HG03045 (cell line): ENCODE results near the gene CTTN.

Source experiments
- ATAC-seq: cut with Tn5 transposase; IDR thresholded peaks from one replicate; pipeline ENCODE4 v1.9.1; 2021; ENCODE audit warnings: mild to moderate bottlenecking, moderate library complexity; ENCODE audit not compliant: unreplicated experiment

Gene CTTN

DNA sequence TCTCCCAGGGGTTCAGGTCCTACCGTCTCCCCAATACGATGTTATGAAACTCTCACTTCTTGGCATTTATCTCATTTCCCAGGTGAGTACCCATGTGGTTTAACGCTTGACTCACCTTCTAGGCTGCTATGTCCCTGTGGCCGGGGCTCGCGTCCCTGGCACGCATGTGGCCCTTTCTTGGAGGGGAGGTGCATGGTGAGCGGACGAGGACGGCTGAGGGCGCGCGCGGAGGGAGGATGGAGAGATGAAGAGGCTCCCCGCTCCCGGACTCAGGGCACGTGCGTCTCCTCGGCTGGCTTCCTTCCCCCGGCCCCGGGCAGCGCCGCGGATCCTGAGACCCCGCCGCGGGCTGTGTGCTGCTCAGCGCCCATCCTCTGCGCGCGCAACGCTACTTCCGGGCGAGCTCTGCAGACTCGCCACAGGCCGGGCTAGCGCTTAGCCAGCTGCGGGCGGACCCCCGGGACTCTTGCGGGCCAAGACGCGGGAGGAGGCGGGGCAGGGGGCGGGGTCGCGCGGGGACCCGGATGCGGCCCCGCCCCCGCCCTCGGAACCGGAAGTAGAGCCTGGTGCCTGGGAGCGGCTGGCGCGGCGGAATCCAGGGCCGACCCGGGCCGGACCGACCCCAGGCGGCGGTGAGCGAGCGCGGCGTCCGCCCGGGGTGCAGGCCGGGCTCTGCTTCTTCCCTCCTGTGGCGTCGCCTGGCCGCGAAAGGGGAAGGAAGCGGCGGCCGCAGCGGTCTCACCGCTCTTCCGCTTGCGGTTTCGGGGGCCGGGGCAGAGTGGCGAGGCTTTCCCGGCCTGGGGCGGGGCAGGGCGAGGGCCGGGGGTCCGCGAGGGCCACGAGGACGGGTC lies at the start of gene CTTN:
Gene CTTN (plus strand): TSS at position 547 of the 851 bp plus-strand sequence. CDS start 8,769 bp downstream, outside the sequence.
- peak; percentile 49 for ATAC-seq

DNA sequence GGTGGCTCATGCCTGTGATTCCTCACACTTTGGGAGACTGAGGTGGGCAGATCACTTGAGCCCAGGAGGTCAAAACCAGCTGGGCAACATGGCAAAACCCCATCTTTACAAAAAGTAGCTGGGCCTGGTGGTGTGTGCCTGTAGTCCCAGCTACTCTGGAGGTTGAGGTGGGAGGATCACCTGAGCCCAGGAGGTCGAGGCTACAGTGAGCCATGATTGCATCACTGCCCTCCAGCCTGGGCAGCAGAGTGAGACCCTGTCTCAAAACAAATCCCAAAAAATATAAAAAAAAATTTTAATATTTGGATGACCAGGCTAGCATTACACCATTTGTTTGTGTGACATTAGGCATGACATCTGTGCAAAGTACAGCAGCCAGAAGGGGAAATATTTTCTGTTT lies 49.7 kb upstream of the CTTN start:
- ATAC-seq: no peak

DNA sequence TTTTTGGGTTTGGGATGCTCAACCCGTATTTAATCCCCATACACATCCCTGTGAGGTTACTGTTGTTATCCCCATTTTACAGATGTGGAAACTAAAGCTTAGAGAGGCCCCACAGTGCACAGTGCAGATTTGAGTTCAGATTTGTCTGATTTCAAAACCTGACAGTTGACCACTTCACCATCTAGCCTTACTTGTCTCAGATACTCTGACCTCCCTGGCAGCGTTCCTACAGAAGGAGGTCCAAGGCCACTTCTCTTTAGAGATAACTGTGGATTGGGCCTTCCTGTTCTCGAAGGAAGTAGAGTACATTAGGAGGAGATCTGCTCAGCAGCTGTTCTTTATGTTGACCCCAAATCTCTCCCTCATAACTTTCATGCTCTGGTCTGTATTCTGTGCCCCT lies 46.7 kb upstream of the CTTN start:
- no peak for ATAC-seq

DNA sequence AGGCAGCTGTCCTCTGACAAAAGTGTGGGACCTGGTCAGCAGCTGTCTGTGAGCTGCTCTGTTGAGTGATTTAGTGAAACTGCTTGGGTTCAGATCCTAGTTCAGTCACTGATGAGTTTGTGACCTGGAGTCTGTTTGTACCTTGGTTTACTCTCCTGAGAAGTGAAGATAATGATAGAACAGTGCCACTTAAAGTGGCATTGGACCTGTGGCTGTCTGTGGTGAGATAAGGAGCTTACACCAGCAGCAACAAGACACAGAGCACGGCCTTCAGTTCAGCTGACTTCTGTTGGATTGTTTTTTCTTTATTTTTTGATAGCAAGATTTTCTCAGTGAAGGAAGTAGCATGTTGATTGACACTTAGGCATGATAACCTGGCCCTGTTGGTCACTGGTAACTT lies 46.2 kb upstream of the CTTN start:
- no peak for ATAC-seq

DNA sequence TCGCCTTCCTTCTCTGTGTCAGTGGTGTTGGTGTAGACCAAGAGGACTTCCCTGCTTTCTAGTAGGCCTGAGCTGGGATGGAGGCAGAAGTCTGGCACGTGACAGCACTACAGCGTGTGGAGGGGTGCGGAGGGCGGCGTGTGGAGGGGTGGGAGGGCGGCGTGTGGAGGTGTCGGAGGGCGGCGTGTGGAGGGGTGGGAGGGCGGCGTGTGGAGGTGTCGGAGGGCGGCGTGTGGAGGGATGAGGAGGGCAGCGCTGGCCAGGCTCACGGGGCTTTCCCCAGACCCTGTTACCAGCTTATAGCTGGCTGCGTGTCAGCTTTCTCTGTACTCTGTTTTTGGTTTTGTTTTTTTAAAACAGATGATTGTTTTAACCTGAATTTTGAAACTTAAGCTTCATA lies 45.7 kb upstream of the CTTN start:
- no peak for ATAC-seq

DNA sequence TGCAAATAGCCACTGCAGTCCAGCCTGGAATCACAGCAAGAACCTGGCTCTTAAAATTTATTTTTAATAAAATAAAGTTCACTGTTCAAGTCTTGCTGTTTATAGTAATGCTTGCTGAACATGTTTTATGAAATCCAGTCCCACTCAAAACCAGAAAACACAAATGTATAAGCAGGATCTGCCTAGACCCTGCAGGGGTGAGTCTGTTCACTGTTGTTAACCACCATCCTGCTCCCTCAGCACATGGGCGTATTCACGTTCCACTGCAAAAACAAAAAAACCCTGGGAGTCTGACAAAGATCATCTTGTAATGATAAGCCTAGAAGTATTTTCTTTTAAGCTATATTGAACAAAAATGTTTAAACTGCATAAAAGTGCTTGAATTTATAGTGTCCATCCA lies 45.0 kb upstream of the CTTN start:
- no peak for ATAC-seq

DNA sequence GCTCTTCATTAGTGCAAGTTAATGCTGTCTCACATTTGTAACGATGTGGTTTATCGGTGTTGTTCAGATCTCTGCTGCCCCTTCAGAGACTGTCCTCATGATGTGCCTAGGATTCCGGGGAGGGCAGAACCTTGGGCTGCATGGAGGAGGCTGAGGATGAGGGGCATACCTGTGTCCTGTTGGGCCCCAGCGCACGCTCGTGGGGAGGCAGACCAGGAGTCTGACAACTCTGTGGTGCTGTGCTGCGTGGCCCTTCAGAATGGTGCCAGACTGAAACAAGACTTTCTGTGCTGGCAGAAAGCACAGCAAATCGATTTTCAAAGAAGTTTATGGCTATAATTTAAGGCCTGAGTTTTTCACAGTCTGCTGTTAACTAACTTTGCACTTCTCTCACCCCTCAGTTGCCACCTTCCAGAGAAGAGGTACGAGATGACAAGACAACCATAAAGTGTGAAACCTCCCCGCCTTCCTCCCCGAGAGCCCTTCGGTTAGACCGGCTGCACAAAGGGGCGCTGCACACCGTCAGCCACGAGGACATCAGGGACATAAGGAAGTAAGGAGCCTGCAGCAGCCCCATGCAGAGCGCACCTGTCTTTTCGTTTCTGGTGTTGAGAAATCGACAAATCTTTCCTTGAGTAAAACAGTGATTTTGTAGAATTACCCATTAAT lies 44.3 kb upstream of the CTTN start:
- ATAC-seq: no peak

DNA sequence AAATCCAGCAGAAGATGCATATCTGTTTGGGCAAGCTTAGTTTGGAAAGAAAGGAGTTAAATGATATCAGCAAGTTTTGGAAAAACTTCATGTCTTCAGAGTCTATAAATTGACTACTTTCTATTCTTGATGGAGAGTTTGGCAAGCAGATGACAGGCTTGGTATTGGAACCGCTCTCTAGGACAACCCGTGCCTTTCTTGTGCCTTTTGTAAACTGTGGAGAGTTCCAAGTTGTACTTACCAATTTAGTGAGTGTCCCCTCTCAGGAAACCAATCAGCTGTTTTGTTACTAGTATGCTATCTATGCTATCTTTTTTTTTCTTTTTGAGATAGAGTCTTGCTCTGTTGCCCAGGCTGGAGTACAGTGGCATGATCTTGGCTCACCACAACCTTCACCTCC lies 43.7 kb upstream of the CTTN start:
- no peak for ATAC-seq

- no peak for ATAC-seq
These were observed 39.6 kb upstream of the CTTN start for GRCh38 chr11:70358753-70359152.

DNA sequence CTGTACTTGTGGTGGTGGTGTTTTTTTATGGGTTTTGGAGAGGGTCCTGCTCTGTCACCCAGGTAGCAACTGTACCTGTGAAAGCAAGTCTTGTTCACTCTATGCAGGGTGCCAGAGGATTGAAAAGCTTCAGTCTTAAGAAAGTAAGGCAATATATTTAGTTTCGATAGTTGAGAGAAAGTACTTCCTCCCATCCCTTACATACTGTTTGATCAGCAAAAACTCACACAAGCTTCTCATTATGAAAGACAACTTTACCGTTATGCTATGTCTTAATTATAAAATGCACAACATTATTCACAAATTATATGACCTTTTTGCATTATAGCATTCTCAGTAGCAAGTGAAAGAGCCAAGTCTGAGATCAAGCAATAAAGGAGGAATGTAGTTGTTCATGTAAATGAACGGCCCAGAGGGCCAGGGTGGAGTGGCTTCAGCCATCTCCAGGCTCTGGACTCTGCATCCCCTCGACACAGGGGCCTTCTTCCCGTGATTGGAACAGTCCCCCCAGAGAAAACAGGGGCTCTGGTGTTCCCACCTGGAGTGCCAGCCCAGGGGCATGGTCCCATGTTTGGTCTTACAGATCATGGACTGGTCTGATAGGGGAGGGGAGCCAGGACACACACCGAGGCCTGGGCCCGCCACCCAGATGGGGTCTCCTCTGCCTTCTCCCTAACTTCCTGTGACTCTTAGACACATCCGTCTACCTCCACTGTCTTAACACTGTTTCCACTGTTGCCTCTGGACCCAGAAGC lies 38.7 kb upstream of the CTTN start:
- ATAC-seq: no peak

- ATAC-seq: no peak
These were observed 38.1 kb upstream of the CTTN start for GRCh38 chr11:70360211-70360610.

DNA sequence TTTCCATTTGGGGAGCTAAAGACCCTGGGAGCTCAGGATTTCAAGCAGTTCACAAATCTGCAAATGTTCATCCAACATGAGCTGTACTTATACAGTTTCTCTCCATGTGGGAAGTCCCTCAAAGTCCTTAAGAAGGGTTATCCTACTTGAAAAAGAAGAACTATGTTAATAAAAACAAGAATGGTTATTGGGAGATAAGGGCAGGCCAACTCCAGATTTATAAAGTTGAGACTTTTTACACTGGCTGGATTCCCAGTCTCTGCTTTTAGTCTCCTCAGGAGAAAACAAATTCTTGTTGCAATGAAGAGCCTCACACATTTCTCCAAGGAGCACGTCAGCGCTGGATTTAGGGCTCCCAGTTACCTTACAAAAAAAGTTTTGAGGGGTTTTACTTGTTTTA lies 34.2 kb upstream of the CTTN start:
- no peak for ATAC-seq

GRCh38 chr11:70364745-70365543 lies 33.4 kb upstream of the CTTN start:
- no peak for ATAC-seq

- no peak for ATAC-seq
These were observed 32.8 kb upstream of the CTTN start for GRCh38 chr11:70365544-70365927.

GRCh38 chr11:70367071-70367470 lies 31.3 kb upstream of the CTTN start:
- ATAC-seq: no peak

GRCh38 chr11:70368961-70369360 lies 29.4 kb upstream of the CTTN start:
- no peak for ATAC-seq

DNA sequence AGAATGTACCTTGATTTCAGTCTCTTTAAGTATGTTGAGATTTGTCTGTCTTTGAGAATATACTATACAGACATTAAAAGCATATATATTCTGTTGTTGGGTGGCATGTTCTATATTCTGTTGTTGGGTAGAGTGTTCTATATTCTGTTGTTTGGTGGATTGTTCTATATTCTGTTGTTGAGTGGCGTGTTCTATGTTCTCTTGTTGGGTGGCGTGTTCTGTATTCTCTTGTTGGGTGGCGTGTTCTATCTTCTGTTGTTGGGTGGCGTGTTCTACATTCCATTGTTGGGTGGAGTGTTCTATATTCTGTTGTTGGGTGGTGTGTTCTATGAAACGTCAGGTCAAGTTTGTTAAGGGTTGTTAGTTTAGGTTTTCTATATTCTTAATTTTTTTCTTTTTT lies 27.1 kb upstream of the CTTN start:
- ATAC-seq: no peak

DNA sequence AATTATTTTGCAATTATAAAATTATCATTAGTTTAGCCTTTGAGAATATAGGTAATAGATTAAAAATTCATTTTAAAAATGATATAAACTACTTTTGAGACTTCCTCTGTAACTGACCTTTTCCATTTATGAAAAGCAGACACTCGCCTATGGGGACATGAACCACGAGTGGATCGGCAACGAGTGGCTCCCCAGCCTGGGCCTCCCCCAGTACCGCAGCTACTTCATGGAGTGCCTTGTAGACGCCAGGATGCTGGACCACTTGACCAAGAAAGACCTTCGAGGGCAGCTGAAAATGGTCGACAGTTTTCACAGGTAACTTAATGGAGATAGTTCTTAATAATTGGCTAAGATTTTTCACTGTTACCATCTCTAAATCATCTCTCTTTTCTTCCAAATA lies 26.3 kb upstream of the CTTN start:
- ATAC-seq: no peak

DNA sequence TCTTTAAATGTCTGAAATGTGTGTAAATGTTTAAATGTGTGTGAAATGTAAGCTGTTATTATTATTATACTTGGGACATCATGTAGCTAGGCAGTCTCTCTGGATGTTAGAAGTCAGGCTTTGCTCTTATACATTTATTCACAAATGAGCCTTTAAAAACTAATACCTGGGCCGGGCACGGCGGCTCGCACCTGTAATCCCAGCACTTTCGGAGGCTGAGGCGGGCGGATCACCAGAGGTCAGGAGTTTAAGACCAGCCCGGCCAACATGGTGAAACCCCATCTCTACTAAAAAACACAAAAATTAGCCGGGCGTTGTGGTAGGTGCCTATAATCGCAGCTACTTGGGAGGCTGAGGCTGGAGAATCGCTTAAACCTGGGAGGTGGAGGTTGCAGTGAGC lies 21.7 kb upstream of the CTTN start:
- no peak for ATAC-seq

- no peak for ATAC-seq
These were observed 20.7 kb upstream of the CTTN start for GRCh38 chr11:70377645-70378044.
